Aorta (tissue), 5 donors: ENCODE results near the gene C10orf67. TPM values are rescaled to one million over a fixed set of nuclear protein-coding genes. Genes with fewer than 3 reads are reported as not detected.

Experiments used
- ATAC-seq: fragments of 200-7000 bp; cut with Tn5 transposase; one replicate; pipeline ENCODE4 v1.9.1; 2022; ENCODE audit warnings: moderate library complexity; ENCODE audit not compliant: low FRiP score
- DNase-seq, 2 donors: peaks; one replicate each; pipeline ENCODE4 v3.0.0-alpha.2; 2020
- H3K27ac ChIP-seq, 2 donors: one replicate each; pipeline ENCODE4 v1.5.1; 2013; ENCODE audit warnings: low read length in 2 of 2, mild to moderate bottlenecking in 2 of 2, moderate library complexity in 2 of 2, control low read depth in 1 of 2, inconsistent platforms in 1 of 2, low read depth in 1 of 2
- H3K27me3 ChIP-seq, 2 donors: one replicate each; pipeline ENCODE4 v1.6.1; 2013; ENCODE audit warnings: control low read depth in 1 of 2, low read length in 1 of 2, mild to moderate bottlenecking in 1 of 2, moderate library complexity in 1 of 2; ENCODE audit not compliant: insufficient read depth in 2 of 2, control insufficient read depth in 1 of 2
- H3K36me3 ChIP-seq, 2 donors: one replicate each; pipeline ENCODE4 v1.6.1; 2013; ENCODE audit warnings: control low read depth in 1 of 2, low read length in 1 of 2, mild to moderate bottlenecking in 1 of 2; ENCODE audit not compliant: insufficient read depth in 2 of 2, control insufficient read depth in 1 of 2
- H3K4me1 ChIP-seq, 2 donors: one replicate each; pipeline ENCODE4 v1.6.1; 2013; ENCODE audit warnings: low read length in 2 of 2, control low read depth in 1 of 2, mild to moderate bottlenecking in 1 of 2, moderate library complexity in 1 of 2; ENCODE audit not compliant: insufficient read depth in 2 of 2, control insufficient read depth in 1 of 2
- H3K4me3 ChIP-seq, 2 donors: one replicate each; pipeline ENCODE4 v1.5.1; 2013; ENCODE audit warnings: low read length in 2 of 2, control low read depth in 1 of 2, mild to moderate bottlenecking in 1 of 2
- H3K9me3 ChIP-seq: one replicate; pipeline ENCODE4 v1.6.1; 2013; ENCODE audit warnings: mild to moderate bottlenecking, low read length; ENCODE audit not compliant: control insufficient read depth
- WGBS, 2 donors: extraction: QIAGEN DNeasy Blood & Tissue Kit; methylation state at CpG; one replicate each; pipeline ENCODE4 v1.1.7; 2013; 5-methylcytosine and 5-hydroxymethylcytosine counted together
- intact Hi-C, 2 donors: fragments of 100-400 bp; cut with DNase I; formaldehyde crosslinking; loops; one replicate each; pipeline versions ENCODE4 v1.14.2 to v1.15.0; 2022
- polyA plus RNA-seq, 2 donors: library from polyadenylated mRNA; stranded (reverse); fragments of 200-250 nt; gene quantifications; one replicate each; pipeline ENCODE4 v1.2.3, GENCODE V29; 2013
- total RNA-seq, 2 donors: library from RNA; stranded (reverse); fragmentation: NEBNext Ultra II Directional; extraction: Animal tissue kit (Norgen Biotek cat#: 25700); gene quantifications; one replicate each; pipeline ENCODE4 v1.2.1, GENCODE V29; 2021
- donor health status: healthy with polysubstance abuse.
- donor health status: Bipolar disorder and iron deficiency.
- donor health status: DM: no; HTN: no; CAD: no.
- donor health status: DM: no; HTN: no; CAD: no.
- donor health status: DM: yes; HTN: yes; CAD: no.

C10orf67 gene
- total and polyA plus RNA-seq, 4 donors, result not detected

GRCh38 chr10:23322082-23322481 lies 22.5 kb downstream of the C10orf67 start:
- no peaks in the 10 kb centered on the region for H3K27me3 ChIP-seq
- H3K4me3 ChIP-seq, result no peak overlapping the region
- intact Hi-C loops, result no loop called here
- H3K9me3 ChIP-seq, result no peaks in the 10 kb centered on the region
- H3K4me1 ChIP-seq, result no peaks in the 10 kb centered on the region
- DNase-seq (no peak), ATAC-seq (no peak)
- no peak overlapping the region for H3K27ac ChIP-seq
- WGBS, 2 donors, result 70 to 82% methylated on average over 1 of the region's 1 CpG
- H3K36me3 ChIP-seq, result no peaks in the 10 kb centered on the region

GRCh38 chr10:23319835-23320234 lies 24.8 kb downstream of the C10orf67 start:
- ATAC-seq, result no peak
- Histone ChIP-seq H3K9me3 (no peaks in the 10 kb centered on the region), H3K36me3 (no peaks in the 10 kb centered on the region), H3K4me3 (no peak overlapping the region), H3K27ac (no peak overlapping the region), H3K27me3 (no peaks in the 10 kb centered on the region), H3K4me1 (no peaks in the 10 kb centered on the region)
- DNase-seq, result no peak
- intact Hi-C loops, result loop anchor here (5.0 kb wide), 3 partner anchors 202 to 337 kb away; no protein-coding TSS in a partner anchor
- WGBS, 2 donors, result 50 to 63% methylated on average over 4 of the region's 4 CpGs

GRCh38 chr10:23318359-23318758 lies 26.2 kb downstream of the C10orf67 start:
- Histone ChIP-seq H3K27me3 (no peaks in the 10 kb centered on the region), H3K27ac (no peak overlapping the region), H3K36me3 (no peaks in the 10 kb centered on the region), H3K9me3 (no peaks in the 10 kb centered on the region), H3K4me1 (no peaks in the 10 kb centered on the region), H3K4me3 (no peak overlapping the region)
- 80 to 83% methylated on average over 3 of the region's 3 CpGs for WGBS, 2 donors
- no peak for ATAC-seq
- DNase-seq, result no peak
- intact Hi-C loops, result loop anchor here (5.0 kb wide), 3 partner anchors 204 to 339 kb away; no protein-coding TSS in a partner anchor

- Histone ChIP-seq H3K4me1 (no peaks in the 10 kb centered on the region), H3K36me3 (no peaks in the 10 kb centered on the region), H3K4me3 (no peak overlapping the region), H3K27ac (no peak overlapping the region), H3K27me3 (no peaks in the 10 kb centered on the region), H3K9me3 (no peaks in the 10 kb centered on the region)
- ATAC-seq, result no peak
- 71 to 75% methylated on average over 3 of the region's 3 CpGs for WGBS, 2 donors
- no peak for DNase-seq
- intact Hi-C loops, result loop anchor here (5.0 kb wide), 3 partner anchors 205 to 340 kb away; no protein-coding TSS in a partner anchor
Measured at GRCh38 chr10:23317416-23317815, 27.2 kb downstream of the C10orf67 start.

GRCh38 chr10:23316406-23316805 lies 28.2 kb downstream of the C10orf67 start:
- WGBS, 2 donors, result 78 to 87% methylated on average over 6 of the region's 6 CpGs
- intact Hi-C loops, result loop anchor here (5.0 kb wide), 3 partner anchors 206 to 341 kb away; no protein-coding TSS in a partner anchor
- Histone ChIP-seq H3K27ac (no peak overlapping the region), H3K9me3 (no peaks in the 10 kb centered on the region), H3K27me3 (no peaks in the 10 kb centered on the region), H3K36me3 (no peaks in the 10 kb centered on the region), H3K4me3 (no peak overlapping the region), H3K4me1 (no peaks in the 10 kb centered on the region)
- DNase-seq (no peak), ATAC-seq (no peak)

- ATAC-seq (no peak), DNase-seq (no peak)
- 88 to 90% methylated on average over 3 of the region's 3 CpGs for WGBS, 2 donors
- Histone ChIP-seq H3K4me1 (no peaks in the 10 kb centered on the region), H3K4me3 (no peak overlapping the region), H3K9me3 (no peaks in the 10 kb centered on the region), H3K36me3 (no peaks in the 10 kb centered on the region), H3K27me3 (no peaks in the 10 kb centered on the region), H3K27ac (no peak overlapping the region)
- intact Hi-C loops, result loop anchor here (5.0 kb wide), 3 partner anchors 206 to 341 kb away; no protein-coding TSS in a partner anchor
Measured at GRCh38 chr10:23315966-23316365, 28.6 kb downstream of the C10orf67 start.

GRCh38 chr10:23314835-23315239 lies 29.8 kb downstream of the C10orf67 start:
- H3K4me1 ChIP-seq, result no peaks in the 10 kb centered on the region
- no peaks in the 10 kb centered on the region for H3K9me3 ChIP-seq
- 1 to 2% methylated on average over 3 of the region's 3 CpGs for WGBS, 2 donors
- intact Hi-C loops, result loop anchor here (5.0 kb wide), 4 partner anchors 207 to 387 kb away; no protein-coding TSS in a partner anchor
- no peak overlapping the region for H3K27ac ChIP-seq
- no peak overlapping the region for H3K4me3 ChIP-seq
- no peaks in the 10 kb centered on the region for H3K36me3 ChIP-seq
- no peak for DNase-seq
- no peaks in the 10 kb centered on the region for H3K27me3 ChIP-seq
- ATAC-seq, result no peak

GRCh38 chr10:23311034-23311433 lies 33.6 kb downstream of the C10orf67 start:
- Histone ChIP-seq H3K27ac (no peak overlapping the region), H3K36me3 (no peaks in the 10 kb centered on the region), H3K9me3 (no peaks in the 10 kb centered on the region), H3K4me3 (no peak overlapping the region), H3K27me3 (no peaks in the 10 kb centered on the region), H3K4me1 (no peaks in the 10 kb centered on the region)
- intact Hi-C loops, result loop anchor here (5.0 kb wide), 1 partner anchor 391 kb away; no protein-coding TSS in a partner anchor
- DNase-seq (no peak), ATAC-seq (no peak)
- 74 to 82% methylated on average over 1 of the region's 1 CpG for WGBS, 2 donors

GRCh38 chr10:23310404-23310803 lies 34.2 kb downstream of the C10orf67 start:
- ATAC-seq, result no peak
- H3K9me3 ChIP-seq, result no peaks in the 10 kb centered on the region
- no peaks in the 10 kb centered on the region for H3K4me1 ChIP-seq
- no peak for DNase-seq
- intact Hi-C loops, result loop anchor here (5.0 kb wide), 1 partner anchor 392 kb away; no protein-coding TSS in a partner anchor
- WGBS, 2 donors, result 2 to 8% methylated on average over 1 of the region's 1 CpG
- H3K4me3 ChIP-seq, result no peak overlapping the region
- H3K27me3 ChIP-seq, result no peaks in the 10 kb centered on the region
- H3K36me3 ChIP-seq, result no peaks in the 10 kb centered on the region
- no peak overlapping the region for H3K27ac ChIP-seq
